Right ventricle myocardium inferior (tissue), 1 donor: ENCODE data around the gene RAB31. TPM values are rescaled to one million over a fixed set of nuclear protein-coding genes. Genes with fewer than 3 reads are reported as not detected.
A peak's percentile ranks its signal among the peaks of the same experiment; 100 is the strongest.
"Not testable (repeated sequence)": the region's sequence is repeated elsewhere in the genome, so short reads cannot be mapped to it uniquely, and the experiment has no call there.

Experiments used
- ATAC-seq: fragments of 200-7000 bp; cut with Tn5 transposase; one replicate; pipeline ENCODE4 v1.9.1; 2020; ENCODE audit warnings: mild to moderate bottlenecking, moderate library complexity
- DNase-seq: peaks from one replicate; pipeline ENCODE4 v3.0.0; 2021; ENCODE audit errors: missing footprints
- intact Hi-C: fragments of 100-400 bp; cut with DNase I; formaldehyde crosslinking; loops from one replicate; pipeline ENCODE4 v1.11.0; 2022
- long read RNA-seq: library from polyadenylated mRNA; unstranded; transcript quantifications from one replicate; pipeline ENCODE4 v2.0.0, GENCODE V29; 2021
- total RNA-seq: library from RNA; stranded (reverse); fragmentation: NEBNext Ultra II Directional; extraction: Animal tissue kit (Norgen Biotek cat#: 25700); gene quantifications from one replicate; pipeline ENCODE4 v1.2.1, GENCODE V29; 2021
- donor health status: DM: no; HTN: yes; CAD: no; lungs with severe emphysema.

RAB31 gene, protein sequence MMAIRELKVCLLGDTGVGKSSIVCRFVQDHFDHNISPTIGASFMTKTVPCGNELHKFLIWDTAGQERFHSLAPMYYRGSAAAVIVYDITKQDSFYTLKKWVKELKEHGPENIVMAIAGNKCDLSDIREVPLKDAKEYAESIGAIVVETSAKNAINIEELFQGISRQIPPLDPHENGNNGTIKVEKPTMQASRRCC
- 11.7 TPM for total RNA-seq
- long read RNA-seq, full-length matches to known transcripts = 13 of 14 reads
- long read RNA-seq, partial matches to known transcripts = 0 of 14 reads
- long read RNA-seq, other reads (novel, unspliced or antisense) = 1 of 14 reads

DNA sequence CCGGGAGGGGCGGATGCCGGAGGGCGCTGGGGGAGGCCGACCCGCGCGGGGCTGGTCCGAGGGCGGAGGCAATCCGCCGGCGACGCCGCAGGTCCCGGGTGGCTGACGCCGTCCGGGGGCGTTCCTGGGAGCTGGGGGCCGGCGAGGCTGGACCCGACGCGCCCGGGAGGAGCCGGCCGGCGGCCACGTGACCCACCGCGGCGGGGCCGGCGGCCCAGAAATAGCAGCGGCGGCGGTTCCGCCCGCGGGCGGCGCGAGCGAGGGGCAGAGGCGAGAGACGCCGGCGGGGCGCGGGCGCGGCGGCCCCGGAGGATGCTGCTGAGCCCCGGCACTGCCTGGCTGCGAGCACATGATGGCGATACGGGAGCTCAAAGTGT, at the start of gene RAB31:
TSS of gene RAB31 (plus strand) at position 245 of the 377 bp plus-strand sequence. CDS start at position 350, 105 bp downstream.
- intact Hi-C loops = loop anchor here (10.0 kb wide), 2 partner anchors 57 to 237 kb away; no protein-coding TSS in a partner anchor
- ATAC-seq = peak; percentile 94
- DNase-seq = peak; percentile 91

DNA sequence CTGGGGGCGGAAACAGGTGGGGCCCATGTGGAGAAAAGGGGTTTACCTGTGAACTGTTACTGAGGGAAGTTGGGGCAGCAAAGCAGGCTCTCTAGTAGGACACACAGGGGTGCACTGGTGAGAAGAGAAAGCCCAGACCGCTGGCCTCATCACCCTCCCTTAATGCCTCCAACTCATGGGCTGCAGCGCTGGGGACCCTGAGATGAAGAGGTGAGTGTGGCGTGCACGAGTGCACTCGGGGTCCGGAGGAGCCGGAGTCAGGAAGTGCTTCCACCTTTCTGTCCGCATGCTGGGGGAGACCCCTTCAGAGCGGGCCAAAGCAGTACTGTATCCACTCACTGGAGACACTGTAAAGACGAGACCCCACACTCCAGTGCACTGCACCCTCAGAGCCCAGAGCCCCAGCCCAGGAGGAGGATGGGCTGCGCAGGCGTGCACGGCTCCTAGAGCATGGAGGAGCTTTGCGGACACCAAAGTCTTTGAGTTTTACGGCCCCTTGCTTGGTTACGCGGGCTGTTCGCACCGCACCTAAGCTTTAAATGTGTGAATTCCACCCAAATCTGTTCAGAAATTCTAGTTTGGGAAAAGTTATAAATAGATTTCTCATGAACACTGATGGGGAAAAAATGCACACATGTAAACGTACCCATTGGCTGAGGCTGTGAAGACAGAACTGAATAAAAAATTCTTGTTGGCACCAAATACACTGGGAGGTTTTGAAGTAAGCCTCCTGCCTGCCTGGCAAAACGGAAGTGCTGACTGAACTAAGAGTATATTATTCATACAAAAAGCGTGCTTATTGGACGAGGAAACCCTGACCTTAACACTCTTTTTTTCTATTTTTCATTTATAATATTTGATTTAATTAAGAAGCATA, 48.4 kb upstream of the RAB31 start:
- DNase-seq (no peak), ATAC-seq (no peak)
- intact Hi-C loops = no loop called here

DNA sequence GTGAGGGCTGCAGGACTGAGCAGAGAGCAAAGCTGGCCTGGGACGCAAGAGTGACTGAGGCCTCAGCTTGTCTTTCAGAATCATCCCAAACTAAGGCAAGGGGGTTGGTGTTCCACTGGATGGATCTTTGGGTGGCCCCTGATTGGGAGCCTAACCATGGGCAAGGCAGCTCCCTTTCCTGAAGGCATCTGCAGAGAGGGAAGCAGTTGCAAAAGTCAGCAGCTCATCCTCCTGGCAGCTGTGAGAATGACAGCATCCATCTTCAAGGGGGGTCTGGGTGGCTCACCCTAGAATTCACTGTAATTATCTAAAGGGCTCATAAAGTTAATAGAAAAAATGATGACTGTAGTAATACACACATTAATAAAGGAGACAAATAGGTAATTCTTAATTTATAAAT, 46.5 kb upstream of the RAB31 start:
- intact Hi-C loops = no loop called here
- DNase-seq (no peak), ATAC-seq (no peak)

DNA sequence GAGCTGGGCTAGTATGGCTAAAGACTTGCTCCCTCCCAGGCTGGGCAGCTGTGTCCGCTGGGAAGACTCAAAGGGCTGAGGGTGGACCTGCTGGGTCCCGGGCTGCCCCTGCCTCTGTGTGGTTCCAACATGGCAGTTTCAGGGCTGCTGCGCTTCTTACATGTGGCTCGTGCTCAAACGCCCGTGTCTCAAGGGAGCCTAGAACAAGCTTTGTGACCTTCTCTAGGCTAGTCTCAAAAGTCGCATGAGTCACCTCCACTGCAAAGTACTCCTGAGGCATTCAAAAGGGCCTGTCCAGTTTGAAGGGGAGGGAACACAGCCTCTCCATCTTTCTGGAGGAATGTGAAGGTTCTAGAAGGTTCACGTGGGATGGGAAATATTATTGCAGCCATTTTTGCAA, 44.7 kb upstream of the RAB31 start:
- DNase-seq (no peak), ATAC-seq (no peak)
- intact Hi-C loops = no loop called here

DNA sequence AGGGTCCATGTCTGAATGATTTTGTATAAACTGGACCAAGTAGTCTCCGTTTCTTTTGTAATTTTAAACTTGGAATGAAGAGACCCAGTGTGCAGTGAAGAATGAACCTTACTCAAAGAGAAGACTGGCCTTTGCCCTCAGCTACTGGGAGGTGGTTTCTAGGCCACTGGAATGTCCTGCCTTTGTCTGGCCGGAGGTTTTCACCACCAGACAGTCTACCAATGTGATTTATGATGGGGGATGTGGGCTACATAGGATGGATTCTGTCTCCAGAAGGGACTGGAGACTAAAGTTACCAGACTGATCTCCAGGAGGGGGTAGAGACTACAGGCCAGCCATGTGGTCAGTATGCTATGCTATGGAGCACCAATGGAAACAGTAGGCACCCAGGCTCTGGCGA, 42.8 kb upstream of the RAB31 start:
- no peak for ATAC-seq
- intact Hi-C loops = no loop called here
- no peak for DNase-seq

DNA sequence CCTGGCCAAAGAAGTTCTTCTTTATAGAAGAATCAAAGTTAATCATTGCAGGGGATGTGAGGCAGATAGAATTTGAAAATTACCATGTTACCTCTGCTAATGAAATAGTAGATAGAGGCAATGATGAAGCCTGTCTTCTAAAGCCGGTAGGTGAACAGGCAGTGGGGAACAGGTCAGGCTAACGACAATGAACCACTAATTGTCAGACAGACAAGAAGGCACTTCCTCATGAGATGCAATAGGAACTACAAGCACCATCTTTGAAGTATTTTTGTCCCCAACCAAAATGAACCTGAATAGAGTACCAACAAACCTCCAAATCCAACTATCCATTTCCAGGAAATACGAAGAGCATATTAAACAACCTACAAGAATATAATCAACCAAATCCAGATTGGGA, 41.6 kb upstream of the RAB31 start:
- ATAC-seq (no peak), DNase-seq (no peak)
- intact Hi-C loops = no loop called here

DNA sequence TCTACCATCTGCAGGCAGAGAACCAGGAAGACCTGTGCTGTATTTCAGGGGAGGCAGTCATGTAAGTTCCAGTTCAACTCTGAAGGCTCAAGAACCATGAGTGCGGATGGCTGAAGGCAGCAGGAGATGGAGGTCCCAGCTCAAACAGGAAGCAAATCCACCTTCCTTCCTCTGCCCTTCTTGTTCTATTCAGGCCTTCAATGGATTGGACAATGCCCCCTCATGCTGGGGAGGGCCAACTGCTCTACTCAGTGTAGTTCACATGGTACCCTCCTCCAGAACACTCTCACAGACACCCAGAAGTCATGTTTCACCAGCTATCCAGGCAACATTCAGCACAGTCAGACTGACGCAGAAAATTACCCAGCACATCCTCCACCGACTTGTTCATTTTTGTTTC, 39.1 kb upstream of the RAB31 start:
- no peak for ATAC-seq
- intact Hi-C loops = no loop called here
- DNase-seq = no peak

DNA sequence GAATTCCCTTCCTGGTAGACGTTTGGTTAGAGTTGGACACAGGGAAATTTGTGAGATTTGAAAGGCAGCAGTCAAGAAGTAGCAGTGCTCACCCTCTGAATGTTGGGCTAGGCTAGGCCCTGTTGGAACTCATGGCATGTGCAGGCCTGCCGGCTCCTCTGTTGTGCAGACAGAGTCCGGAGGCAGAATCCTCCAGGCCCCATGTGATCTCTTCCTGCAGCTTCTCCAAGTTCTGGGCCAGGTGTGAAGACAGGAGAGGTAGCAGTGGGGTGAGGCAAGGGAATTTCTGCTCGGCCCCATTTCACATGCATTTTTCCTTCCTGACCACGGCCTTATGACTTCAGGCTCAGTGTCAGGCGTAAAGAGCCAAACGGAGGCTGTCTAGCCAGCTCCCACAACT, 36.9 kb upstream of the RAB31 start:
- intact Hi-C loops = loop anchor here (5.0 kb wide), 1 partner anchor 94 kb away; no protein-coding TSS in a partner anchor
- DNase-seq = no peak
- ATAC-seq = no peak

DNA sequence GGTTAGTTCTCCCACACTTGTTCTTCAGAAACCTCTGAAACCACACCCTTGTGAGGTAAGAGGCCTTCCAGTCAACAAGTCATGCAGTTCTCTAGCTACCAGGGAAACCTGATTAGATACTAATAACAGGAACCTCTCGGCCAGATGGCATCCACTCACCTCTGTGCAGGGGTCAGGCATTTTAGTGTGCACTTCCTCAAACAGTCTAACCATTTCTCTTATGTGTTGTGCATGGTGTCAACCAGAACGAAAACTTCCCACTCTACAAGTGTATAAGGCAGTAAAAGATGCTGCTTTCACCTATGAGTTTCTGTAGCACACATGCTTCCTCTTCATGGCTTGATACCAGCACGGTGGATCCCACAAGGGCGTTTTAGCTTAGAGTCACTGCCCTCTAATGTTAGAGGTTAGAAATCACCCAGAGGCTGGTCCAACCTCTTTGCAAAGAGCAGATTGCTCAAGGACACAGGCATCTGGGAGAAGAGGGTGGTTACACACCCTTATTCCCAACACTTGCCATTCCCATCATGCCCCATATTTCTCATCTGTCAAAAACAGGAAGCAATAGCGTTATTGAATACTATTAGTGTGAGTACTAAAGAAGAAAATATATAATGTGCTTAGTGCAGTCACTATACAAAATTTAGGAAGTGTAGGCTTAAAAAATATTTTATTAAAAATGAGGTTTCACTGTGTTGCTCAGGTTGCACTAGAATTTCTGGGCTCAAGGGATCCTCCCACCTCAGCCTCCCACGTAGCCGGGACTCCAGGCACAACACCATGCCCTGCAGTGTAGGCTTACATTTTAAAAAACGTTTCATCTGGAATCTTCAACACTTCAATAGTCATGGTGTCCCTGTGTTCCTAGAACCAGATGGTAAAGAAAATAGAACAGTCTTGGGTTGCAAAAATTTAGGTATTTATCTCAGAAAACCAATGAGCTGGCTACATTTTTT, 34.5 kb upstream of the RAB31 start:
- peak; percentile 91 for ATAC-seq
- no peak for DNase-seq
- intact Hi-C loops = loop anchor here (1.0 to 5.0 kb wide), 2 partner anchors 61 to 96 kb away; no protein-coding TSS in a partner anchor

DNA sequence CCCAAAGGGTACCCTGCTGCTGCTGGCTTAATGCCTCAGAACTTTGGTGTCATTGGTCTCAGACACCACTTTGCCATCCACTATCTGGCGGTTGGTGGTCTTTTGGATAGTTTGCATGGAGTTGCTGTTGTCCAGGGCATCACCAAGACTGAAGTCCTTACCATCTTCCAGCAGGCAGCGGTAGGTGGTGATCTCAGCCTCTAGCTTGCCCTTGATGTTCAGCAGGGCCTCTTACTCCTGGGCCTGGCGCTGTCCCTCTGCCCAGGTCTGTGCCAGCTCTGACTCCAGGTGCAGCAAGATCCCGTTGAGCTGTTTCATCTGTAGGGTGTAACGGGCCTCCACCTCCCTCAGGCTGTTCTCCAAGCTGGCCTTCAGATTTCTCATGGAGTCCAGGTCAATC, 29.9 kb upstream of the RAB31 start:
- ATAC-seq, intact Hi-C loops: not testable (repeated sequence)

DNA sequence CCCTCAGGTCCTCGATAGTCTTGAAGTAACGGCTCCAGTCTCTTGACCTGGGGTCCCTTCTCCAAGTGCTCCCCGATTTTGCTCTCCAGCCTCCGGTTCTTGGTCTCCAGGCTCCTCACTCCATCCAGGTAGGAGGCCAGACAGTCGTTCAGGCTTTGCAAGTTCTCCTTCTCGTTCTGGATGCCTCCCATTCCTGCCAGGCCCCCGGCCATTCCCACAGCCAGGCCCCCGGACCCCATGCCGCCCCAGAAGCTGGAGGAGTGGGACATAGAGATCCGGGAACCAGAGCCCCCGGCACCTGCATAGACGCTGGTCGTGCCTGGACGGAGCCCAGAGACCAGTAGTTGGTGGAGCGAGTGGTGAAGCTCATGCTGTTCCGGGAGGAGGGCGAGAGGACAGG, 29.0 kb upstream of the RAB31 start:
- intact Hi-C loops = no loop called here
- ATAC-seq (no peak), DNase-seq (no peak)

More for the DNA sequence above, 29.9 kb upstream of the RAB31 start:
- DNase-seq = not testable (repeated sequence)

DNA sequence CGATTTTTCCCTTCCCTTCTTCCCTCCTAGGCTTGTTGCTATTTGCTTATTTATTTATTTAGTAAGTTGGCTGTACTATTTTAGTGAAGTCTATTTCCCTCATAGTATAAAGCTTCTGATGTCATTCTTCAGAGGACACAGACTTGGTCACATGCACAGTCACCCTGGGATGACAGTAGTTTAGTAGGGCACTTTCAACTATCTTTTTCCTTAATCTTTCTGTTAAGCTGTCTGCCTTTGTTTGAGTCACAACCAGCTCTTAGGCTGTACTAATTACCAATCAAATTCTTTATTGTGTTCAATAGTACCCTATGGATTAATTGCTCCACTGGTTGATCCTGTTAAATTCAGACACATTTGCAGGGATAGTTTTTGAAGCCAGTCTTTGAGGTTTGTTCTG, 26.9 kb upstream of the RAB31 start:
- ATAC-seq (no peak), DNase-seq (no peak)
- intact Hi-C loops = loop anchor here (5.0 kb wide), 1 partner anchor 91 kb away; no protein-coding TSS in a partner anchor

DNA sequence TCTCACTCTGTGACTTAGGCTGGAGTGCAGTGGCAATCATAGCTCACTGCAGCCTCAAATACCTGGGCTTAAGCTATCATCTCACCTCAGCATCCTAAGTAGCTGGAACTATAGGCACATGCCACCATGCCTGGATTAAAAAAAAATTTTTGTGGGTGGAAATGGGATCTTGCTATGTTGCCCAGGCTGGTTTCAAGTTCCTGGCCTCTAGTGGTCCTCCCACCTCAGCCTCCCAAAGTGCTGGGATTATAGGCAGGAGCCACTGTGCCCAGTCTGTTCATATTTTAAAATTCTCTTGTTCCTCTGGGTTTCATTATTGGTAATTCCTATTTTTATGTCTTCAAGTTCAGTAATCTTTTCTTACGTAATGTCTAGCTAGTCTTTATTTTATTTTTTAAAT, 25.5 kb upstream of the RAB31 start:
- ATAC-seq = no peak
- no peak for DNase-seq
- intact Hi-C loops = loop anchor here (5.0 kb wide), 1 partner anchor 90 kb away; no protein-coding TSS in a partner anchor

DNA sequence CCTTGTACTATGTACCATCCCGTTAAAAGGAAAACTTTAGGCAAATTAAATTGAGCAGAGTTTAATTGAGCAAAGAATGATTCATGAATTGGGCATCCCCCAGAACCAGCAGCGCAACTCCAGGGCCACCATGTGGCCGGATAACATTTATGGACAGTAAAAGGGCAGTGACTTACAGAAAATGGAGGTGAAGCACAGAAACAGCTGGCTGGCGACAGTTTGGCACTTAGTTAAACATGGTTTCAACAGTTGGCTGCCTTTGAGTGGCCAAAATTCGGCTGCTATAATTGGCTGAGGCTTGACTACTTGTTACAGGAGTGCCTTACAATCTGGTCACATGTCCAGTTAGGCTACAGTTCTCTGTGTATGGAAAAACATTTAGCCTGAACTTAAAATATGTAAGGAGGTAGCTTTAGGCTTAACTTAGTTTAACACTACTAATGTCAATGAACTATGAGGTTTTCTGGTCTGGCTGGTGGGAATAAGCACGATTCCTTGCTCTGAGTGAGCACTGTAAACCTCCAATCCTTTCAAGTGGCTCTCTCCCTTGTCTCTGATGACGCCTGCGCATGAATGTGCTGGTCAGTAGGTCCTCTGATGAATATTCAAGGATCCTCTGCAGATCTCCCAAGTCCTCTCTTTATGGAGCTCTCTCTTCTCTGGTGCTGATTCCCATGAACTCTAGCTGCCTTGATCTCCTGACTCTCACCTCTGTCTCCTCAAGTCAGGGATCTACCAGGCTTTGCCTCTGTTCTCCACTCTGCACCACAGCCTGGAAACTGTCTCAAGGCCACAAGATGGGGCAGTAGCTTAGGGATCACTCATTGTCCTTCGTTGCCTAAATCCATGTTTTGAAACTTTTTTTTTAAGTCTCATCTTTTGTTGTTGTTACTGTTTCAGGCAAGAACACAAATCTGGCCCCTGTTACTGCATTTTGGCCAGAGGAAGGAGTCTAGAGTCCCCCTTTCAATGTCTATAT, 24.4 kb upstream of the RAB31 start:
- DNase-seq (no peak), ATAC-seq (peak; percentile 79)
- intact Hi-C loops = loop anchor here (5.0 kb wide), 1 partner anchor 89 kb away; no protein-coding TSS in a partner anchor

DNA sequence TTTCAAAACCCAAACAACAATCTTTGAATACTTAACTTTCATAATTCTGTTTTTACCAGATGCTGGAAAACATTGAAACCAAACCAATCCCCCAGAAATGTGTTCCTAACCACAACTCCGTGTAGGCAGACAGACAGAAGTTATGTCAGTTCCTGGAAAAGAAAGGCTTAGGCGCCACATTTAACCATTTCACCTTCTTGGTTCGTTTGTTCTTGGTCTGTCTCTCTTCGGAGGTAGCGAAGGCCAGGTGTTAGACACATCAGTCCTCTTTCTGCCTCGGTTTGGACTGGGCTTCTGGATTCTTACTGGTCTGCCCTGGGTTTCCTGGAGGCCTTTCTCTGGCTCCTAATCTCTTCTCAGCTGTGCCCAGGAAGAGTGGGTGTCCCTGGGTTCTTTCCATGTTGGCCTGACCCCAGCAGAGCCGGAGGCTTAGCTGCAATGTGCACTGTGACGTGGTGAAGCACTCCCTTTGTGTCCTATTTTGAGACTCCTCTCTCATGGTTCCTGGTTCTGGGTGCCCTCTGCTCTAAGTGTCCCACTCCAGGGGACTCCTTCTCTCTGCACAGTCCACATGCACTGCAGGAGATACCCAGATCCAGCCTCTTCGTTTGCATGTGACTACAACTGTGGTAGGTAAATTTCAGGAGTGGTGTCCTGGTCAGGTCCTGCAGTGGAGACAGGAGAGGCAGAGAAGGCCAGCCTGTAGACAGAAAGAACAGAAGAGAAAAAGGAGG, 23.1 kb upstream of the RAB31 start:
- intact Hi-C loops = loop anchor here (5.0 kb wide), 1 partner anchor 87 kb away; no protein-coding TSS in a partner anchor
- ATAC-seq (peak; percentile 93), DNase-seq (no peak)

DNA sequence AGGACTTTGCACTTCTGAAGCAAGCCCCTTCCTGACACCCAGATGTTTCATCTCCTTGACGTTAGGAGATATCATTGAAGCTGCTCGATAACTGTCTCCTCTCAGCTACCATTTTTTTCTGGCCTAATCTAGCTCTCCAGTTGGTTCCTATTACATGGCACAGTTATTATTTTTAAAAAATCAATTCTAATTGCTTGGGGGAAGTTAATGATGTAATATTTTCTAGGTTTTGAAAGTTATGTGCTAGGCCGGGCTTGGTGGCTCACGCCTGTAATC, 22.5 kb upstream of the RAB31 start:
- no peak for DNase-seq
- ATAC-seq = no peak
- intact Hi-C loops = no loop called here
